Activated CD8-positive, alpha-beta memory T cell treated with anti-CD3 and anti-CD28 coated beads for 24 hours (primary cell): ENCODE results near the gene EXOC6B.

Source experiments
- DNase-seq: peaks from one replicate; pipeline ENCODE4 v3.0.0-alpha.2; 2020

EXOC6B gene

GRCh38 chr2:72731116-72731515, 94.7 kb downstream of the EXOC6B start:
- no peak for DNase-seq

- DNase-seq, result no peak
Observed at GRCh38 chr2:72727356-72727755, 98.5 kb downstream of the EXOC6B start.

GRCh38 chr2:72723769-72724370, 102.0 kb downstream of the EXOC6B start:
- DNase-seq, result no peak

- DNase-seq, result no peak
Observed at GRCh38 chr2:72722492-72723070, 103.3 kb downstream of the EXOC6B start.

DNA sequence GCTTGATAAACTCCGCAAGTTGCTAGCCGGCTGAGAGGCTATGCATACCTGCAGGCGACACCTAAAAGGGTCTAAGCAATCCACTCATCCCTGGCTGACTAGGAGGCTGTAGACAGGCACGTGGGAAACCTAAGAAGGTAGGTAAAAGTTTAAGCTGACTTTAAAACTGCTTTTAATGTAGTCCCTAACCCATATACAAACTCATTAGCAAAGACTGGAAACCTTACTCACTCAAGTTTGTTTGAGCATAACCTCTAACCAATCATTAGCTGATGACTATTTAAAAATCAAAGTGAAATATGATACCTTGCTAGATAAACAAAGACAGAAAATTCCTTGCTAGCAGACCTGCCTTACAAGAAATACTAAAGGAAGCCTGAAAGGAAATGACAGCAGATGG, 106.4 kb downstream of the EXOC6B start:
- no peak for DNase-seq

DNA sequence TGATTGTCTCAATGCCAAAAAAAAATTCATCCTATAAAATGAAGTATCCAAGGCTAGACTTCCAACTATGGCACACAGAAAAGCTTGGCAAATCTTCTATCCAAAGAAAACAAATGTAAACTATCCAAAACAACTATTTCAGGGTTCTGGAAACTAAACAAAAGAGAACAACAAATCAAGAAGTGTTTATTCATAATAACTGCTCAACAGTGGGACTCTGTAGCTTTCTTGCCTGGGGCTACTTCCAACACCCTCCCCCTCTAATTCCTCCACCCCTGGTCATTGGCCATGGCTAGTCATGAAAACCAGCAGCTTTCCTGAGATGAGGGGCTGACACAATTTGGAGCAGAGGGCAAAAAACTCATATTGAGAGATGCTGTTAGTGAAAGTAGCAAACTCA, 107.0 kb downstream of the EXOC6B start:
- DNase-seq, result no peak

DNA sequence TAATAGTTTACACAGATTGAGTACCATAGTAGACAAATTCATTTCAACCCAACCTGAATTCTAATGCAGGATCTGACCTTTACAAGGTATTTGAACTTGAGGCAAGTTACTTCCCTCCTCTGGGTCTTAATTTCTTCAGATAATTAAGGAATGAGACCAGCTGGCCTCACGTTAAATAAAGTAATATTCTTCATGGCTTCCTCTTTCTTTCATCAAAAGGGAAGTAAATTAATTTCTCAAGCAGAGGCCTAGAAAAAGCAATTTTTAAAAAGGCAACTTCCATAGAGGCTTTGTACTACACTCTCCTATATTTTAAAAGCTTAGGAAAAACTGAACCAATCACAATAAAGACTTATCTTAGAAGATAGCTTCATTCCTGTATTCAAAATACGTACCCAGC, 109.2 kb downstream of the EXOC6B start:
- DNase-seq, result no peak

DNA sequence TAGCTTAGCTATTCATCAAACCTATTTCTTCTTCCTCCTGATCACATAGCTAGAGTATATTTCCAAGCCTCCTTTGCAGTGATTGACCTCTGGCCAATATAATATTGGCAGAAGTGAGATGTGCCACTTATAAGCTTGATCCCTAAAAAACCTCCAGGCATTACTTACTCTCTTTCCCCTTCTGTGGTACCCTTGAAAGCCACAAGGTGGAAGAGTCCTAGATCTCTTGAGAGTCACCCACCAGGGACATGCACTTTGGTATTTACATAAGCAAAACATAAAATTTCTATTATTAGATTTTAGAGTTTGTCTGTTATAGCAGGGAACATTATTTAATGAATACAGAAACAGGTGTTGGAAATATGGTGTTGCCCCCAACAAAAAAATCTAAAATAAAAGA, 112.0 kb downstream of the EXOC6B start:
- DNase-seq, result no peak

DNA sequence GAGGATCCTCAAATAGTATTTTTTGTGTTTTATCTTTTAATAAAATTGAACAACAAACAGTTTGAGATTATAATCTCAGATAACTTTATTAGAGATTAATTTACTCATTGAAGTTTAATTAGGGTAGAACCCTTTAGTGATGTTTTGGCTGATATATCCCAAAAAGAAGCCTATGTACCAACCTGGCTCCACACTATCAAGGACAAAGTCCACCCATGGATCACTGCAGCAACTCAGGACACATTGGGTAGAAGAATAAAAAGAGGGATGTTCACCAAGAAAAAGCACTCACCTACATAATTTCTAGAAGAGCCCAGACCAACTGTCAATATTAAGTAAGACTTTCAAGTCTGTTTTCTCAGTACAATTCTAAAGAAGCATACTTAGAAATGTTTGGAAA, 112.9 kb downstream of the EXOC6B start:
- no peak for DNase-seq

GRCh38 chr2:72712304-72712703, 113.5 kb downstream of the EXOC6B start:
- DNase-seq, result no peak

- DNase-seq, result no peak
Observed at GRCh38 chr2:72710418-72711152, 115.2 kb downstream of the EXOC6B start.

DNA sequence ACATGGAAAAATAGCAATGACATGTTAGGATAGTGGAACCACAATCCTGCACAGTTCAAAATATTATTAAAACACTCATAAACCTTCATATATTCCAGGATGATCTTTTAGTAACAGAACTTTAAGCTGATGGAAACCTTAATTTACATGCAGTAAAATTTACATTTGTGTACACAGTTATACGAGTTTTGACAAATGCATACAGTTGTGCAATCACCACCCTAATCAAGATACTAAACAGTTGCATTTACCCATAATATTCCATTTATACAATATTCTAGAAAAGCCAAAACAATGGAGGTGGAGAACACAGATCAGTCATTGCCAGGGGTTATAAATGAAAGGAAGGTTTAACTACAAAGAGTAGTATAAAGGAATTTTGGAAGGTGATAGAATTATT, 117.6 kb downstream of the EXOC6B start:
- DNase-seq, result no peak

DNA sequence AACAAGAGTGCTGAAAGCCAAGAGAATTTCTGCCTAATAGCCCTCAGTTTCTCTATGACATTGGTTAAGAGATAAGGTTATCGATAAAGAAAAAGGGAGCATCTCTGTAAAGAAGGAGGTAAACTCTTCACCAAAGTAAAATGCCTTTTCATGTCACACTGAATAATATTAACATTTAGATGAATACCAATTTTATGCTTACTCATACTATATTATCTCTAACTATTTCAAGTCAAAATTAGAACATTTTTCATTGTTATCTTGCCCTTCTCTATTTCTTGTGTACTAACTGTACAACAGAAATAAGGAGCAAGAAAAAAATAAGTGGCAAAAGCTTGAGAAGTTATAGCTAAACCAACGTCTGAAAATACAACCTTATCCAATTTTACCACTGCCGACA, 127.5 kb downstream of the EXOC6B start:
- no peak for DNase-seq

DNA sequence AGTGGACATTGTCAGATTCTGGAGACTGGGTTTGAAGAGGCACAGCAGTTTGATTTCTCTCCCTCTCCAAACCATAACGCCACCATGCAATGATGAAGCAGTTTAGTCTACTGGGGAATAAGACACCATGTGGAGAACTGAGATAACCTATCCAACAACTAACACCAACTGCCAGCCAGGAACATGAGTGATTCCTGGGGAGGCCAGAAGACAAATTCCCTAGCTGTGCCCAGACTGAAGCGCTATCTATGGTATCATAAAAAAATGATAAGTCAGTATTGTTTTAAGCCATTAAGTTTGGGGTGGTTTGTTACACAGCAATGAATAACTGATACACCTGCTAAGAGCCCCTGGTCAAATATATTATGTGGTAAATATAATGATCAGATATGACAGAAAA, 129.3 kb downstream of the EXOC6B start:
- DNase-seq, result no peak

DNA sequence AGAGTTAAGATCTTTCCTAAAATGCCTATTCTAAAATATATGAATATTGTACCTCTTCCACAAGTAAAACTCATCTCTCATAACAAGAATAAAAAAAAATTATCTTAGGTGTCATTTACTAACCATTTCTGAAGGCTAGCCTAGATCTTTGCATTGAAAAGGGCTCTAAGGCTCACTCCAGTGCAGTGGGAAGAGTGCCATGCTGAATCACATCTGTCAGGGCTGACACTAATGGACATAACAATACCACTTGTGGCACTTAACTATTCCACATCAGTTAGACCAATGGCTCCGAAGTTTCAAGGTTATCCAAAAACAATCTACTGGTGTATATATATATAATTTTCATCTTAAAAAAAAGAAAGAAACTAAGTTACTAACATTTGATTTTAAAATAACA, 130.2 kb downstream of the EXOC6B start:
- DNase-seq, result no peak

DNA sequence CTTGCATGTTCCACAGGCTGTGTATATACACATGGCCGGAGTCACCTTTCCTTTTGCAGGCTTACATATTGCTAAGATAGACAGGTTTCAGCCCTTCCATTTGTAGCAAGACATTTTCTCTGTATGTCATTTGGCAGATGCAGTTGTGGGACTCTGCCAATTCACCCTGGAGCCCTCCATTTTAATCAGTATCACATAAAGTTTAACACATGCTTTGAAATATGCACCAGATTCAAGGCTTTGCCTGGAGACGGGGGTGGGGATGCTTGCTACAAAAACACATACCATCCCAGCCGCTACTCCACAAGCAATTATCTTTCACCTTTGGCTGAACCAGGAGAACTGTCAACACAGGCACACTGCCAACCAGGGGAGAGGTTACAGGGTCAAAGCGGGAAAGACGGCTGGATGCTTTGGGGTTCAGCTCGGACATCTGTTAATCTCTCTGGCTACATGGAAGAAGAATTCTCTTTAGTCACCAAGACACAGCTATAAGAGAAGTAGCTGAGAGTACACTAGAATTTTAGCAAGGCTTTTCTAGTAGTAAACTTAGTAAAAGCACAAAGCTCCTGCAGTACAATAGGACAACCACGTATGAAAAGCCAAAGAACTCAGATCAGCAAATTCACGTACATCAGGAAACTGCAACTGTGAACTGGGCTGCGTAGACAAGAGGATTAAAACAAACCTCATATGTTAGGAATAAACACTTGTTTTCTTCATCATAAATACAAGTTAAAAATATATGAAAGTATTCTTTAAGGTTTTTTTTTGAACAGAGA, 130.9 kb downstream of the EXOC6B start:
- DNase-seq, result no peak

- no peak for DNase-seq
Observed at GRCh38 chr2:72689579-72690195, 136.1 kb downstream of the EXOC6B start.

DNA sequence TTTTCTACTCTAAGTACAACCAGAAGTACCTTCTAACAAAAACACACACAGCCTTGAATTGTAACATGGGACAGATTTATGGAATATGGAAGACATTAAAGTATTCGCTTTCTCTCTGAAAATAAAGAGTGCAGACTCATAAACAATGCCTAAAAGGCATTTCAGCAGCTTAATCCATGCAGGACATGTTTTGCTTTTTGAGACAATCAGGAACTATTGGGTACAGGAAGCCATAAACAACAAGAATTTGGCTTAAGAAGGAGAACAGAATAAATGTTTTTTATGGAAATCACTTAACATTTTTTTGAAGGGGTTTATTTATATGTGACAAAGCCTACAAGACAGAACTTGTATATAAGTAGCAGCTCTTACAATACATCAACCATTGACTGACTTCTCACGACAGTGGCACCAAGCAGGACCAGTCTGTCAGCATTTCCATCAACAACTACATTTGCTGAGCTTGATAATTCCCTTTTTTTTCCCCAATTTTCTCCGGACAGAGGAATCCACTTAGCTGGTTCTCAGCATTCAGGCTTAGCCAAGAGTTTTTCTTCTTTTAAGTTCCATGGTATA, 140.1 kb downstream of the EXOC6B start:
- no peak for DNase-seq

- no peak for DNase-seq
Observed at GRCh38 chr2:72682061-72682460, 143.8 kb downstream of the EXOC6B start.

DNA sequence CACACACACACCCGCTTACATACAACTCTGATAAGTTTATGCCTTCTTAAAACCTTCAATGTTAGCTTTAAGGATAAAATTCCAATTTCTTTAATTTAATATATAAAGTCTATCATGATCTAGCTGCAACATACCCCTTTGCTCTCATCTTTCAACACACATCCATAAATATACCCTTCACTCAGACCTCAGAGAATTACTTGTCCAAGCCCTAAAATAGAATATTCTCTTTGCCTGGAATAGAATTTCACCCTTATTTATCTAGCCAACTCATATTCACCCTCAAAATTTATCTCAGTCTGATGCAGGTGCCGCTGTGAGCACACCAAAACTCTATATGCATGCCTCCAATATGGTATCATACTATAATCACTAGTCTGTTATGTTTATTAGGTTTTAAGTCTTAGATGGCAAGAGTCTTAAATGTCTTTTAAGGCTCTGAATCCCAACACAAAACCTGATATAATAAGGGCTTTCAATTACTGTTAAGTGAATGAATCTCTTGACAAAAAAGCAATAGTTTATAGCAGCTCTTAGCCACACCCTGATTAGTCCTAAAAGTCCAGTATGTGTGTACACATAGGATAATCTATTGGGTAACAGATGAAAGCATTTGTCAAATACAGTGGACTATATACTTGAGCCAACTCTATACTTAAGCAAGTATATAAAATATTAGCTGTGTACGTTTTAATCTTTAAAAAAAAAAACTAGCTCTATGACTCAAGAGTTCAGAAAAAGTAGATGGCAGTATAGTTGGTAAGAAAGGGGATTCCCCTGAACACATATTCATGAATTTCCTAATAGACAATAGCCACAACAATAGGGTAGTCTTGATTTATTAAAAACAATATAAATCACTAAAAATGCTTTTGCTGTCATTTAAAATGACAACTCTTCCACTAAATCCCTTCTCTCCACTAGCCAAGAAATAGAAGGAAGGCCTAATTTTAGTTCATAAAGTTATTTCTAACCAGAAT, 144.5 kb downstream of the EXOC6B start:
- DNase-seq, result no peak

DNA sequence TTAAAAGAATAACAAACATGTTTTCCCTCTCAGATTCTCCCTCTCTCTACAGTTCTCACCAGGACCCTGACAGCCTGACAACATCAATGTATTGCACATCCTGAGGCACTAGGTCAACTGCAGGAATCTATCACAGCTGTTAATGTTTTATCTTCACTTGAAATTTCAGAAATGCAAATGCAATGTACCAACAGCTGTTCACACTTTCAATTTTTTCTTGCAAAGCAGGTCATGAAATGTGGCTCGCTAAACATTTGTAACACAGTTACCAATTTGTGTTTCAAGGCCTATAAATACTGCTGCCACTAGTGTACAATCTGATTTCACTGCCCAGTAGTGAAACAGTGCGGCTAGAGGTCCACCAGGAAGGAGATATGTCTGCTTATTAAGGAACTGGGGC, 147.8 kb downstream of the EXOC6B start:
- DNase-seq, result no peak
